Hepatocyte (in vitro differentiated cells): ENCODE results near the gene PAX3. TPM values are rescaled to one million over a fixed set of nuclear protein-coding genes. Genes with fewer than 3 reads are reported as not detected.

ENCODE experiments used
- DNase-seq: peaks from one replicate; pipeline ENCODE4 v3.0.0-alpha.2; 2016; ENCODE audit warnings: low spot score
- H2AFZ ChIP-seq: fragments of 200-600 bp; sonication (generic); 2 replicates; pipeline ENCODE4 v1.6.0; 2016; ENCODE audit warnings: antibody characterized with exemption, mild to moderate bottlenecking
- H3K27ac ChIP-seq: fragments of 200-600 bp; sonication (generic); 2 replicates; pipeline ENCODE4 v1.5.1; 2016; ENCODE audit warnings: mild to moderate bottlenecking
- H3K27me3 ChIP-seq: fragments of 200-600 bp; sonication (generic); 2 replicates; pipeline ENCODE4 v1.6.1; 2016
- H3K36me3 ChIP-seq: fragments of 200-600 bp; sonication (generic); replicated peaks from 2 replicates; pipeline ENCODE4 v1.5.1; 2016; ENCODE audit warnings: low read depth; ENCODE audit not compliant: insufficient read depth
- H3K4me1 ChIP-seq: fragments of 200-600 bp; sonication (generic); 2 replicates; pipeline ENCODE4 v1.5.1; 2016; ENCODE audit warnings: mild to moderate bottlenecking, moderate library complexity; ENCODE audit not compliant: insufficient read depth
- H3K4me2 ChIP-seq: fragments of 200-600 bp; sonication (generic); 2 replicates; pipeline ENCODE4 v1.6.0; 2016
- H3K4me3 ChIP-seq: fragments of 200-600 bp; sonication (generic); 2 replicates; pipeline ENCODE4 v1.5.1; 2016; ENCODE audit warnings: mild to moderate bottlenecking
- H3K79me2 ChIP-seq: fragments of 200-600 bp; sonication (generic); 2 replicates; pipeline ENCODE4 v1.6.0; 2017; ENCODE audit warnings: mild to moderate bottlenecking
- H3K9me2 ChIP-seq: fragments of 200-600 bp; sonication (generic); replicated peaks from 2 replicates; pipeline ENCODE4 v1.6.0; 2017; ENCODE audit warnings: mild to moderate bottlenecking; ENCODE audit not compliant: insufficient read depth
- H3K9me3 ChIP-seq: fragments of 200-600 bp; sonication (generic); 2 replicates; pipeline ENCODE4 v1.5.1; 2016; ENCODE audit warnings: low read depth, mild to moderate bottlenecking
- H4K20me1 ChIP-seq: fragments of 200-600 bp; sonication (generic); 2 replicates; pipeline ENCODE4 v1.6.0; 2016; ENCODE audit warnings: mild to moderate bottlenecking; ENCODE audit not compliant: insufficient read depth, poor library complexity, severe bottlenecking
- CTCF ChIP-seq: fragments of 200-600 bp; sonication (generic); IDR thresholded peaks from 2 replicates; pipeline ENCODE4 v1.5.1; 2016; ENCODE audit warnings: antibody characterized with exemption, mild to moderate bottlenecking; ENCODE audit not compliant: poor library complexity
- EZH2 ChIP-seq: fragments of 200-600 bp; sonication (generic); IDR thresholded peaks from 2 replicates; pipeline ENCODE4 v1.6.1; 2016; ENCODE audit warnings: antibody characterized with exemption, mild to moderate bottlenecking, borderline replicate concordance
- EZH2phosphoT487 ChIP-seq: fragments of 200-600 bp; sonication (generic); IDR thresholded peaks from one replicate; pipeline ENCODE4 v1.6.1; 2018; ENCODE audit warnings: antibody characterized with exemption, mild to moderate bottlenecking, low read depth, moderate library complexity; ENCODE audit not compliant: unreplicated experiment, severe bottlenecking
- WGBS: methylation state at CpG from one replicate; pipeline ENCODE4 v1.1.6; 2016; ENCODE audit warnings: low lambda C conversion rate; ENCODE audit errors: missing lambda C conversion rate; 5-methylcytosine and 5-hydroxymethylcytosine counted together
- polyA plus RNA-seq: library from polyadenylated mRNA; unstranded; fragments of >200 nt; fragmentation: Nextera tagmentation; extraction: Ambion mirVana; gene quantifications from 2 replicates; pipeline ENCODE4 v1.2.1, GENCODE V29; 2016
- total RNA-seq: library from RNA; depleted of rRNA; stranded (reverse); fragments of >200 nt; gene quantifications from 2 replicates; pipeline ENCODE4 v1.2.3, GENCODE V29; 2014

Gene PAX3
- total and polyA plus RNA-seq, 2 experiments from 2014 or later = not detected

- Histone ChIP-seq H4K20me1 (no peaks in the 10 kb centered on the region), H3K27me3 (peaks cover 75% of the 10 kb centered on the region), H3K27ac (no peak overlapping the region), H3K79me2 (no peaks in the 10 kb centered on the region), H2AFZ (no peak overlapping the region), H3K4me2 (no peak overlapping the region), H3K9me3 (no peaks in the 10 kb centered on the region), H3K36me3 (no peaks in the 10 kb centered on the region), H3K4me1 (peaks cover 13% of the 10 kb centered on the region), H3K4me3 (no peak overlapping the region), H3K9me2 (no peaks in the 10 kb centered on the region)
- TF ChIP-seq EZH2phosphoT487 (no peak), CTCF (no peak)
- no peak for DNase-seq
- WGBS = 77% methylated on average over 3 of the region's 3 CpGs
Observed at GRCh38 chr2:222238072-222238471, 60.7 kb downstream of the PAX3 start.

- no peak for DNase-seq
- H4K20me1 ChIP-seq = no peaks in the 10 kb centered on the region
- H3K27me3 ChIP-seq = peaks cover 26% of the 10 kb centered on the region
- TF ChIP-seq CTCF = no peak
- TF ChIP-seq EZH2phosphoT487 = no peak
- no peak for TF ChIP-seq EZH2
- H2AFZ ChIP-seq = no peak overlapping the region
- H3K36me3 ChIP-seq = no peaks in the 10 kb centered on the region
- no peak overlapping the region for H3K4me2 ChIP-seq
- no peaks in the 10 kb centered on the region for H3K9me3 ChIP-seq
- H3K4me1 ChIP-seq = no peaks in the 10 kb centered on the region
- no peaks in the 10 kb centered on the region for H3K9me2 ChIP-seq
- no peaks in the 10 kb centered on the region for H3K79me2 ChIP-seq
- no peak overlapping the region for H3K27ac ChIP-seq
- no peak overlapping the region for H3K4me3 ChIP-seq
Observed at GRCh38 chr2:222232839-222233238, 66.0 kb downstream of the PAX3 start.

GRCh38 chr2:222232372-222232771 is 66.4 kb downstream of the PAX3 start:
- WGBS = 90% methylated on average over 3 of the region's 3 CpGs
- Histone ChIP-seq H4K20me1 (no peaks in the 10 kb centered on the region), H3K4me1 (no peaks in the 10 kb centered on the region), H3K27me3 (peaks cover 22% of the 10 kb centered on the region), H3K27ac (no peak overlapping the region), H3K79me2 (no peaks in the 10 kb centered on the region), H3K4me2 (no peak overlapping the region), H2AFZ (no peak overlapping the region), H3K4me3 (no peak overlapping the region), H3K36me3 (no peaks in the 10 kb centered on the region), H3K9me2 (no peaks in the 10 kb centered on the region), H3K9me3 (no peaks in the 10 kb centered on the region)
- TF ChIP-seq CTCF = no peak
- no peak for TF ChIP-seq EZH2phosphoT487
- no peak for TF ChIP-seq EZH2
- no peak for DNase-seq

- DNase-seq = no peak
- Histone ChIP-seq H3K9me2 (no peaks in the 10 kb centered on the region), H2AFZ (no peak overlapping the region)
Observed at GRCh38 chr2:222228054-222228453, 70.7 kb downstream of the PAX3 start.

More at GRCh38 chr2:222228054-222228453, 70.7 kb downstream of the PAX3 start:
- TF ChIP-seq CTCF (no peak), EZH2phosphoT487 (no peak), EZH2 (no peak)
- H3K36me3 ChIP-seq = no peaks in the 10 kb centered on the region
- H3K4me3 ChIP-seq = no peak overlapping the region
- peaks cover 5% of the 10 kb centered on the region for H3K27me3 ChIP-seq
- no peaks in the 10 kb centered on the region for H3K4me1 ChIP-seq
- no peak overlapping the region for H3K4me2 ChIP-seq
- WGBS = 53% methylated on average over 4 of the region's 4 CpGs
- no peaks in the 10 kb centered on the region for H3K79me2 ChIP-seq
- no peaks in the 10 kb centered on the region for H3K9me3 ChIP-seq
- no peaks in the 10 kb centered on the region for H4K20me1 ChIP-seq
- H3K27ac ChIP-seq = no peak overlapping the region
